Measurements from ENCODE around the gene SCYGR7.

Gene SCYGR7

GRCh38 chr2:227728035-227728434, at the start of gene SCYGR7:
Gene SCYGR7, plus strand, starts transcription at chr2:227728335. Its CDS starts 0 bp downstream, at chr2:227728335.
- no peak within 1 kb of the TSS for H3K4me3 ChIP-seq (ENCODE audit: low read depth, low read length)
- H3K36me3 ChIP-seq (ENCODE audit: control insufficient read depth, insufficient read depth, low read length), result no peaks in the 10 kb centered on the region
- H3K27me3 ChIP-seq (ENCODE audit: control insufficient read depth, insufficient read depth, low read length), result no peaks in the 10 kb centered on the region
- H3K9me3 ChIP-seq (ENCODE audit: control insufficient read depth, insufficient read depth, low read length), result no peaks in the 10 kb centered on the region
- H3K4me1 ChIP-seq (ENCODE audit: control insufficient read depth, insufficient read depth, low read length), result no peaks in the 10 kb centered on the region
- H3K9ac ChIP-seq (ENCODE audit: low read depth, low read length), result no peak within 1 kb of the TSS

- H3K36me3 ChIP-seq (ENCODE audit: control insufficient read depth, insufficient read depth, low read length), result peaks cover 3% of the 10 kb centered on the region
- H3K4me1 ChIP-seq (ENCODE audit: control insufficient read depth, insufficient read depth, low read length), result no peaks in the 10 kb centered on the region
- H3K9me3 ChIP-seq (ENCODE audit: control insufficient read depth, insufficient read depth, low read length), result no peaks in the 10 kb centered on the region
- H3K9ac ChIP-seq (ENCODE audit: low read depth, low read length), result no peak overlapping the region
- H3K4me3 ChIP-seq (ENCODE audit: low read depth, low read length), result no peak overlapping the region
- H3K27me3 ChIP-seq (ENCODE audit: control insufficient read depth, insufficient read depth, low read length), result no peaks in the 10 kb centered on the region
Observed at GRCh38 chr2:227684258-227684657, 43.9 kb upstream of the SCYGR7 start.

GRCh38 chr2:227687189-227687588, 40.9 kb upstream of the SCYGR7 start:
- Histone ChIP-seq H3K9ac (ENCODE audit: low read depth, low read length) (no peak overlapping the region), H3K36me3 (ENCODE audit: control insufficient read depth, insufficient read depth, low read length) (peaks cover 3% of the 10 kb centered on the region), H3K27me3 (ENCODE audit: control insufficient read depth, insufficient read depth, low read length) (no peaks in the 10 kb centered on the region), H3K4me1 (ENCODE audit: control insufficient read depth, insufficient read depth, low read length) (no peaks in the 10 kb centered on the region), H3K9me3 (ENCODE audit: control insufficient read depth, insufficient read depth, low read length) (no peaks in the 10 kb centered on the region), H3K4me3 (ENCODE audit: low read depth, low read length) (no peak overlapping the region)

- Histone ChIP-seq H3K9ac (ENCODE audit: low read depth, low read length) (no peak overlapping the region), H3K4me1 (ENCODE audit: control insufficient read depth, insufficient read depth, low read length) (no peaks in the 10 kb centered on the region), H3K27me3 (ENCODE audit: control insufficient read depth, insufficient read depth, low read length) (no peaks in the 10 kb centered on the region), H3K4me3 (ENCODE audit: low read depth, low read length) (no peak overlapping the region), H3K9me3 (ENCODE audit: control insufficient read depth, insufficient read depth, low read length) (no peaks in the 10 kb centered on the region), H3K36me3 (ENCODE audit: control insufficient read depth, insufficient read depth, low read length) (no peaks in the 10 kb centered on the region)
Observed at GRCh38 chr2:227696990-227697679, 31.0 kb upstream of the SCYGR7 start.

- H3K9me3 ChIP-seq (ENCODE audit: control insufficient read depth, insufficient read depth, low read length), result no peaks in the 10 kb centered on the region
- H3K4me3 ChIP-seq (ENCODE audit: low read depth, low read length), result no peak overlapping the region
- H3K27me3 ChIP-seq (ENCODE audit: control insufficient read depth, insufficient read depth, low read length), result no peaks in the 10 kb centered on the region
- H3K4me1 ChIP-seq (ENCODE audit: control insufficient read depth, insufficient read depth, low read length), result no peaks in the 10 kb centered on the region
- no peaks in the 10 kb centered on the region for H3K36me3 ChIP-seq (ENCODE audit: control insufficient read depth, insufficient read depth, low read length)
- no peak overlapping the region for H3K9ac ChIP-seq (ENCODE audit: low read depth, low read length)
Observed at GRCh38 chr2:227701556-227701955, 26.6 kb upstream of the SCYGR7 start.

GRCh38 chr2:227703280-227703732, 24.8 kb upstream of the SCYGR7 start:
- H3K9me3 ChIP-seq (ENCODE audit: control insufficient read depth, insufficient read depth, low read length), result no peaks in the 10 kb centered on the region
- no peak overlapping the region for H3K9ac ChIP-seq (ENCODE audit: low read depth, low read length)
- H3K4me1 ChIP-seq (ENCODE audit: control insufficient read depth, insufficient read depth, low read length), result no peaks in the 10 kb centered on the region
- no peaks in the 10 kb centered on the region for H3K36me3 ChIP-seq (ENCODE audit: control insufficient read depth, insufficient read depth, low read length)
- H3K27me3 ChIP-seq (ENCODE audit: control insufficient read depth, insufficient read depth, low read length), result no peaks in the 10 kb centered on the region
- no peak overlapping the region for H3K4me3 ChIP-seq (ENCODE audit: low read depth, low read length)

GRCh38 chr2:227703961-227704360, 24.2 kb upstream of the SCYGR7 start:
- H3K9ac ChIP-seq (ENCODE audit: low read depth, low read length), result no peak overlapping the region
- no peaks in the 10 kb centered on the region for H3K9me3 ChIP-seq (ENCODE audit: control insufficient read depth, insufficient read depth, low read length)
- H3K27me3 ChIP-seq (ENCODE audit: control insufficient read depth, insufficient read depth, low read length), result no peaks in the 10 kb centered on the region
- H3K4me1 ChIP-seq (ENCODE audit: control insufficient read depth, insufficient read depth, low read length), result no peaks in the 10 kb centered on the region
- no peaks in the 10 kb centered on the region for H3K36me3 ChIP-seq (ENCODE audit: control insufficient read depth, insufficient read depth, low read length)
- no peak overlapping the region for H3K4me3 ChIP-seq (ENCODE audit: low read depth, low read length)

GRCh38 chr2:227706859-227707258, 21.3 kb upstream of the SCYGR7 start:
- H3K9ac ChIP-seq (ENCODE audit: low read depth, low read length), result no peak overlapping the region
- no peaks in the 10 kb centered on the region for H3K9me3 ChIP-seq (ENCODE audit: control insufficient read depth, insufficient read depth, low read length)
- H3K4me1 ChIP-seq (ENCODE audit: control insufficient read depth, insufficient read depth, low read length), result no peaks in the 10 kb centered on the region
- no peak overlapping the region for H3K4me3 ChIP-seq (ENCODE audit: low read depth, low read length)
- no peaks in the 10 kb centered on the region for H3K27me3 ChIP-seq (ENCODE audit: control insufficient read depth, insufficient read depth, low read length)
- H3K36me3 ChIP-seq (ENCODE audit: control insufficient read depth, insufficient read depth, low read length), result no peaks in the 10 kb centered on the region

GRCh38 chr2:227707390-227707789, 20.7 kb upstream of the SCYGR7 start:
- Histone ChIP-seq H3K4me1 (ENCODE audit: control insufficient read depth, insufficient read depth, low read length) (no peaks in the 10 kb centered on the region), H3K9ac (ENCODE audit: low read depth, low read length) (no peak overlapping the region), H3K4me3 (ENCODE audit: low read depth, low read length) (no peak overlapping the region)

GRCh38 chr2:227710986-227711385, 17.1 kb upstream of the SCYGR7 start:
- Histone ChIP-seq H3K4me3 (ENCODE audit: low read depth, low read length) (no peak overlapping the region), H3K9me3 (ENCODE audit: control insufficient read depth, insufficient read depth, low read length) (no peaks in the 10 kb centered on the region), H3K4me1 (ENCODE audit: control insufficient read depth, insufficient read depth, low read length) (peaks cover 3% of the 10 kb centered on the region), H3K9ac (ENCODE audit: low read depth, low read length) (no peak overlapping the region), H3K36me3 (ENCODE audit: control insufficient read depth, insufficient read depth, low read length) (no peaks in the 10 kb centered on the region), H3K27me3 (ENCODE audit: control insufficient read depth, insufficient read depth, low read length) (no peaks in the 10 kb centered on the region)

More at GRCh38 chr2:227707390-227707789, 20.7 kb upstream of the SCYGR7 start:
- no peaks in the 10 kb centered on the region for H3K27me3 ChIP-seq (ENCODE audit: control insufficient read depth, insufficient read depth, low read length)
- no peaks in the 10 kb centered on the region for H3K36me3 ChIP-seq (ENCODE audit: control insufficient read depth, insufficient read depth, low read length)
- no peaks in the 10 kb centered on the region for H3K9me3 ChIP-seq (ENCODE audit: control insufficient read depth, insufficient read depth, low read length)

- no peak overlapping the region for H3K4me3 ChIP-seq (ENCODE audit: low read depth, low read length)
- H3K4me1 ChIP-seq (ENCODE audit: control insufficient read depth, insufficient read depth, low read length), result peaks cover 15% of the 10 kb centered on the region
- peaks cover 4% of the 10 kb centered on the region for H3K27me3 ChIP-seq (ENCODE audit: control insufficient read depth, insufficient read depth, low read length)
- no peaks in the 10 kb centered on the region for H3K36me3 ChIP-seq (ENCODE audit: control insufficient read depth, insufficient read depth, low read length)
- H3K9me3 ChIP-seq (ENCODE audit: control insufficient read depth, insufficient read depth, low read length), result no peaks in the 10 kb centered on the region
- no peak overlapping the region for H3K9ac ChIP-seq (ENCODE audit: low read depth, low read length)
Observed at GRCh38 chr2:227713291-227713690, 14.8 kb upstream of the SCYGR7 start.

- Histone ChIP-seq H3K4me1 (ENCODE audit: control insufficient read depth, insufficient read depth, low read length) (peaks cover 15% of the 10 kb centered on the region), H3K9ac (ENCODE audit: low read depth, low read length) (no peak overlapping the region), H3K9me3 (ENCODE audit: control insufficient read depth, insufficient read depth, low read length) (no peaks in the 10 kb centered on the region), H3K4me3 (ENCODE audit: low read depth, low read length) (no peak overlapping the region), H3K36me3 (ENCODE audit: control insufficient read depth, insufficient read depth, low read length) (no peaks in the 10 kb centered on the region), H3K27me3 (ENCODE audit: control insufficient read depth, insufficient read depth, low read length) (peaks cover 4% of the 10 kb centered on the region)
Observed at GRCh38 chr2:227716501-227716900, 11.6 kb upstream of the SCYGR7 start.

Data from iPS-15b (cell line).